Mesendoderm (in vitro differentiated cells): ENCODE results near the gene MICAL2. TPM values are rescaled to one million over a fixed set of nuclear protein-coding genes. Genes with fewer than 3 reads are reported as not detected.

Source experiments
- DNase-seq: peaks from one replicate; pipeline ENCODE4 v3.0.0; 2013
- H2AK5ac ChIP-seq: 2 replicates; pipeline ENCODE4 v1.6.1; 2013; ENCODE audit warnings: low read length, inconsistent platforms
- H2BK120ac ChIP-seq: 2 replicates; pipeline ENCODE4 v1.6.1; 2013; ENCODE audit warnings: low read depth, mild to moderate bottlenecking, low read length, moderate library complexity, mixed read lengths
- H2BK15ac ChIP-seq: replicated peaks from 2 replicates; pipeline ENCODE4 v1.6.1; 2013; ENCODE audit warnings: low read depth, mild to moderate bottlenecking, moderate library complexity
- H2BK5ac ChIP-seq: 2 replicates; pipeline ENCODE4 v1.6.1; 2013; ENCODE audit warnings: low read length, inconsistent platforms
- H3K18ac ChIP-seq: 2 replicates; pipeline ENCODE4 v1.6.1; 2013; ENCODE audit warnings: mild to moderate bottlenecking, low read length, mixed read lengths
- H3K23ac ChIP-seq: one replicate; pipeline ENCODE4 v1.6.1; 2013; ENCODE audit warnings: low read length
- H3K27ac ChIP-seq: 2 replicates; pipeline ENCODE4 v1.5.1; 2013; ENCODE audit warnings: low read depth, mild to moderate bottlenecking, inconsistent platforms, low read length, moderate library complexity
- H3K27me3 ChIP-seq: 2 replicates; pipeline ENCODE4 v1.6.1; 2013; ENCODE audit warnings: low read length, control low read depth, mild to moderate bottlenecking, inconsistent platforms; ENCODE audit not compliant: insufficient read depth, poor library complexity
- H3K36me3 ChIP-seq: 2 replicates; pipeline ENCODE4 v1.6.1; 2013; ENCODE audit warnings: low read length, inconsistent platforms; ENCODE audit not compliant: control insufficient read depth, insufficient read depth
- H3K4ac ChIP-seq: one replicate; pipeline ENCODE4 v1.6.1; 2013; ENCODE audit warnings: low read depth, mild to moderate bottlenecking, low read length, moderate library complexity
- H3K4me1 ChIP-seq: 2 replicates; pipeline ENCODE4 v1.6.1; 2013; ENCODE audit warnings: low read depth, low read length, inconsistent platforms; ENCODE audit not compliant: control insufficient read depth
- H3K4me2 ChIP-seq: 2 replicates; pipeline ENCODE4 v1.6.1; 2013; ENCODE audit warnings: low read length
- H3K4me3 ChIP-seq: 2 replicates; pipeline ENCODE4 v1.5.1; 2013; ENCODE audit warnings: mild to moderate bottlenecking, low read length
- H3K56ac ChIP-seq: one replicate; pipeline ENCODE4 v1.6.1; 2013; ENCODE audit warnings: low read length
- H3K79me1 ChIP-seq: 2 replicates; pipeline ENCODE4 v1.6.1; 2013; ENCODE audit warnings: low read length, inconsistent platforms
- H3K79me2 ChIP-seq: 2 replicates; pipeline ENCODE4 v1.6.1; 2013; ENCODE audit warnings: mild to moderate bottlenecking, low read length; ENCODE audit not compliant: control insufficient read depth, insufficient read depth
- H3K9ac ChIP-seq: 2 replicates; pipeline ENCODE4 v1.6.1; 2013; ENCODE audit warnings: low read length, inconsistent platforms
- H4K5ac ChIP-seq: one replicate; pipeline ENCODE4 v1.6.1; 2013; ENCODE audit warnings: low read length
- H4K8ac ChIP-seq: one replicate; pipeline ENCODE4 v1.6.1; 2013; ENCODE audit warnings: low read depth, mild to moderate bottlenecking, control low read depth, low read length, moderate library complexity
- WGBS: extraction: QIAGEN DNeasy Blood & Tissue Kit; methylation state at CpG from one replicate; pipeline ENCODE4 v1.1.7; 2013; ENCODE audit warnings: low lambda C conversion rate, missing lambda C conversion rate; ENCODE audit not compliant: insufficient coverage; ENCODE audit errors: extremely low coverage; 5-methylcytosine and 5-hydroxymethylcytosine counted together
- small RNA-seq: library from polyadenylated mRNA; stranded (forward); fragments of <200 nt; extraction: miRNeasy Mini kit (QIAGEN cat#:217004); gene quantifications from one replicate; pipeline ENCODE3, GENCODE V24; 2013; ENCODE audit not compliant: insufficient read depth

MICAL2 gene

DNA sequence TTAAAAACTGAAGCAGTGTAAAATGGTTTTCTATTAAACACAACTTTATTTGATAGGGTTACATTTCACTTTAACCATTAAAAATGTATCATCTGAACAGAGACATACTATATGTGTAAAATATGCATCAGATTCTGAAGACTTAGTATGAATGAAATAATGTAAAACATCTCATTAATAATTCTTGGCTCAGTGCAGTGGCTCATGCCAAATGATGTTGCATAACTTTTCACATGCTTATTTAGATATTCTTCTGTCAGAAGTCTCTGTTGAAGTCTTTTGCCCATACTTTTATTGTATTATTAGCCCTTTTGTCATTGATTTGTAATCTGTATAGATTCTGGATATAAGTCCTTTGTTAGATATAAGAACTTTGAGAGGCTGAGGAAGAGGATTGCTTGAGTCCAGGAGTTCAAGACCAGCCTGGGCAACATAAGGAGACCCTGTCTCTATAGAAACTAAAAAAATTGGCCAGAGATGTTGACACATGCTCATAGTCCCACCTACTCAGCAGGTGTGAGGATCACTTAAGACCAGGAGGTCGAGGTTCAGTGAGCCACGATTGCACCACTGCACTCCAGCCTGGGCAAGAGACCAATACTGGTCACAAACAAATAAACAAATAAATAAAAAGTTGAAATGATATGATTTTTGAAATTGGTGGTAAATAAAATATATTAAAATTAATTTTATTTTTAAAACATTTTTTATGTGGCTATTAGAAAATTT, 193.2 kb downstream of the MICAL2 start:
- no peaks in the 10 kb centered on the region for H3K79me1 ChIP-seq
- H3K27me3 ChIP-seq = no peaks in the 10 kb centered on the region
- H2BK120ac ChIP-seq = no peak overlapping the region
- no peak overlapping the region for H3K4ac ChIP-seq
- H3K56ac ChIP-seq = no peak overlapping the region
- no peak for DNase-seq
- no peak overlapping the region for H2AK5ac ChIP-seq
- no peak overlapping the region for H3K27ac ChIP-seq
- no peak overlapping the region for H4K8ac ChIP-seq
- no peaks in the 10 kb centered on the region for H3K79me2 ChIP-seq
- no CpG with 5 or more reads among the region's 2 CpGs for WGBS
- no peak overlapping the region for H3K18ac ChIP-seq
- H3K4me1 ChIP-seq = no peaks in the 10 kb centered on the region
- H4K5ac ChIP-seq = no peak overlapping the region
- no peaks in the 10 kb centered on the region for H3K36me3 ChIP-seq
- H3K23ac ChIP-seq = no peak overlapping the region
- H2BK15ac ChIP-seq = no peak overlapping the region
- H3K4me2 ChIP-seq = no peak overlapping the region
- H3K4me3 ChIP-seq = no peak overlapping the region
- H3K9ac ChIP-seq = no peak overlapping the region
- no peak overlapping the region for H2BK5ac ChIP-seq

DNA sequence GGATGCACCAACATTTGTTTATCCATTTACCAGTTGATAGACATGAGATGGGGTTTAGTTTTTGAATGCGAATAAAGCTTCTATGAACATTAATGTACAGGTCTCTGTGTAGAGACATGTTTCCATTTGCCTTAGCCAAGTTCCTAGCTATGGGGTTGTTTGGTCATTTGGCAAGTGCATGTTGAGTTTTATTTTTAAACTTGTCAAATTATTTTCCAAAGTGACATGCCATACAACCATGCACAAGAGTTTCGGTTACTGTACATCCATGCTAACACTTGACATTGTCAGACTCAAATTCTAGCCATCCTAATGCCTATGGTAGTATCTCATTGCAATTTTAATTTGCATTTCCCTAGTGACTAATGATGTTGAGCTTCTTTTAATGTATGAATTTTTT, 196.4 kb downstream of the MICAL2 start:
- no peaks in the 10 kb centered on the region for H3K36me3 ChIP-seq
- no peak overlapping the region for H3K4me3 ChIP-seq
- no peaks in the 10 kb centered on the region for H3K4me1 ChIP-seq
- H3K23ac ChIP-seq = no peak overlapping the region
- no peak overlapping the region for H3K18ac ChIP-seq
- H3K79me1 ChIP-seq = no peaks in the 10 kb centered on the region
- H3K56ac ChIP-seq = no peak overlapping the region
- no peak overlapping the region for H3K4ac ChIP-seq
- H3K9ac ChIP-seq = no peak overlapping the region
- H2BK120ac ChIP-seq = no peak overlapping the region
- no peaks in the 10 kb centered on the region for H3K79me2 ChIP-seq
- H3K4me2 ChIP-seq = no peak overlapping the region
- H3K27me3 ChIP-seq = no peaks in the 10 kb centered on the region
- H4K5ac ChIP-seq = no peak overlapping the region
- no peak overlapping the region for H2BK5ac ChIP-seq
- H4K8ac ChIP-seq = no peak overlapping the region
- H2AK5ac ChIP-seq = no peak overlapping the region
- no CpG with 5 or more reads among the region's 2 CpGs for whole genome bisulfite sequencing
- no peak for DNase-seq
- H3K27ac ChIP-seq = no peak overlapping the region
- no peak overlapping the region for H2BK15ac ChIP-seq

DNA sequence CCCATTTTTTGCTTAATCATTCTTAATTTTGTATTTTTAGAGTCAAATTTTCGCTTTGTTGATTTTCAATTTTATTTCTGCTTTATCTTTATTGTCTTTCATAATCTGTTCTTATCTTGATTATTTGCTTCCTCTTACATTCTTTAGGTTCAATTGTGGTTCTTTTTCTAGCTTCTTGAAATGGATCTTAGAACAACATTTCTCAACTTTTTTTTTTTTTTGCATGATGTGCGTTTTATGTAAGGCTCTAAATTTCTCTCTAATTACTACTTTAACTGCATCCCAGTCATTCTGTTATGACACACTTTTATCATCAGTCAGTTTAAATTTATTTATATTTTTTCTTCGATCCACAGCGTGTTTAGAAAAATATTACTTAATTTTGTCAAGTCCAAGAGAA, 201.7 kb downstream of the MICAL2 start:
- Histone ChIP-seq H3K23ac (no peak overlapping the region), H4K8ac (no peak overlapping the region), H3K18ac (no peak overlapping the region), H2BK5ac (no peak overlapping the region), H2BK15ac (no peak overlapping the region), H2AK5ac (no peak overlapping the region), H3K4ac (no peak overlapping the region), H3K9ac (no peak overlapping the region), H3K79me2 (no peaks in the 10 kb centered on the region), H3K56ac (no peak overlapping the region), H3K27me3 (no peaks in the 10 kb centered on the region), H3K4me2 (no peak overlapping the region), H3K36me3 (no peaks in the 10 kb centered on the region), H3K27ac (no peak overlapping the region), H3K79me1 (no peaks in the 10 kb centered on the region), H4K5ac (no peak overlapping the region), H3K4me3 (no peak overlapping the region), H2BK120ac (no peak overlapping the region), H3K4me1 (no peaks in the 10 kb centered on the region)
- no peak for DNase-seq
- 100% methylated on average over 1 of the region's 4 CpGs for WGBS

Small RNA genes within 50 kb of the gene (small RNA-seq; reads per million reads assigned to genes)
- gene MIR6124 = not detected
